Effector CD8-positive, alpha-beta T cell (primary cell): ENCODE data around the gene TM4SF1.

Experiments
- DNase-seq: peaks from one replicate; lab custom pipeline; 2025; lab: John Stamatoyannopoulos, UW
- total RNA-seq, 4 experiments: gene quantifications; one replicate each; lab custom pipeline; 2026; lab: John Stamatoyannopoulos, UW

The TM4SF1 gene, protein sequence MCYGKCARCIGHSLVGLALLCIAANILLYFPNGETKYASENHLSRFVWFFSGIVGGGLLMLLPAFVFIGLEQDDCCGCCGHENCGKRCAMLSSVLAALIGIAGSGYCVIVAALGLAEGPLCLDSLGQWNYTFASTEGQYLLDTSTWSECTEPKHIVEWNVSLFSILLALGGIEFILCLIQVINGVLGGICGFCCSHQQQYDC
- 0 to 0.29 (median 0) reads per million in 4 experiments for total RNA-seq

DNA sequence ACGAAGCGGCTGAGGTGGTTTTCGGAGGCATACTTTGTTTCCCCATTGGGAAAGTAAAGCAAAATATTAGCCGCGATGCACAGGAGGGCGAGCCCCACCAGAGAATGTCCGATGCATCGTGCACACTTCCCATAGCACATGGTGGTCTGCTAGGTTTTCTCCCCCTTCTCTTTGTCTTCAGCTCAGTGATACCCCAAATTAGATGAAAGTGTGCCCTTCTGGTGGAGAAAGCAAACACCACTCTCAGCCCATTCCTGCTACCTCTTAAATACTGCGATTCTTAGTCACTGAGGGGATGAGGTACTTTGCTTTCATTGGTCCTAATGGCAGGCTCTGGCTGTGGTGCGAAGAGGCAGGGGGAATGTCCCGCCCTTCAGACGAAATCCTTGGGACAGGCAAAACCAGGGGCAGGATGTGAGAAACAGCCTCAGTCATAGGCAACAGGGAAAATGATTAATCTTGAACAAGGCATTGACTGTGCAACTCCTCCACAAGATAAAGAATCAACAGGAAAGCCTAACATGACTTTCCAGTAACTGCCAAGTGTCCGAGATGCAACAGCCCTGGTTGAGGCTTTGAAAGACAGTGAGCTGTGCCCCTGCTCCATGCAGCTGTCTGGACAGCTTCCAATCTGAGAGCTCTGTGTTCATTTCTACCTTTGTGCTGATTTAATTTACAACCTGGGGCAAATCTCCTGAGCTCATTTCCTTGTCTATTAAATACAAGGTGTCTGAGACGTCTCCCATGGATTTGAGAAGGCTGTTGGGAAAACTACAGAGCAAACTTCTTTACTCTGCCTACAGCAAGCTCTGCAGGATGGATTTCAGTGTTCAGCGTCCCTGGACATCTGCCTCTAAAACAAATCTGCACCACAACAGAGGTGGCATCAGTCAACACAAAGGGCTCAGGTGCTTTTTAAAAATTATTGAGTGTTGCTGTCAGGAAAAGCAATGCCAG is at the start of gene TM4SF1:
Gene TM4SF1 (minus strand): TSS at position 242 of the 957 bp plus-strand sequence. CDS start 102 bp downstream, at position 140.
- no peak for DNase-seq

DNA sequence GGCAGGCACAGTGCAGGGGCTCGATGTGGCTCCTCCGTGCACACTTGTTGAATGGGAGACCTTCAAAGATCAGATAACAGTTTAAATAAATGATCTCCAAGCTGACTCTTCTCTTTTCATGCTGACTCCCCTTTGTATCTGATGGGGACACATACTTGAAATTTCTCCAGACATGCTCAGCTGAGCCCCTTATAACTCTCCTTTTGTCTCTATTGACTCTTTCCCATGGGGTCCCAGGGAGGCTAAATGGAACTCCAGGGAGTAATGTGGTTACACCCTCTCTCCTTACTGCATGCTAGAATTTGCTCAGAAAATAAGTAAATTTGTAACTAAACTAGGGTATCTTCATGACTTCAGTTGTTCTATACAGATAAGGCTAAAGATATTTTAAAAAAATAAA is 48.9 kb upstream of the TM4SF1 start:
- no peak for DNase-seq

DNA sequence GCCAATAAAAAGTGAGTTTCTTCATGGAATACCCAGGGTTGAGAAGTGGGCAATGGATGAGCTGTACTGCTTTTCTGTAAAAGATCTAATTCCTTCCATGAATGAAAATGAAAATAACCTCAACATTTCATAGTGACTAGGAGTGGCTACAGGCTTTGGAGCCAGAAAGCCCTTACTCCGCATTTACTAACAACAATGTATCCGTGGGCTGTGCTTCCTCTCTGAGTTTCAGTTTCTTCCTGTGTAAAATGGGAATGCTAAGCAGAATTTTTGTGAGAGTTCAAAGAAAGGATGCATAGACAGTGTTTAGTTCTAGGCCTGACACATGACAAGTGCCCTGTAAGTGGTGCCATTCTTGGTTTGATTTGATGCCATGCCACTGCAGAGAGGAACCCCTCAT is 47.5 kb upstream of the TM4SF1 start:
- no peak for DNase-seq

DNA sequence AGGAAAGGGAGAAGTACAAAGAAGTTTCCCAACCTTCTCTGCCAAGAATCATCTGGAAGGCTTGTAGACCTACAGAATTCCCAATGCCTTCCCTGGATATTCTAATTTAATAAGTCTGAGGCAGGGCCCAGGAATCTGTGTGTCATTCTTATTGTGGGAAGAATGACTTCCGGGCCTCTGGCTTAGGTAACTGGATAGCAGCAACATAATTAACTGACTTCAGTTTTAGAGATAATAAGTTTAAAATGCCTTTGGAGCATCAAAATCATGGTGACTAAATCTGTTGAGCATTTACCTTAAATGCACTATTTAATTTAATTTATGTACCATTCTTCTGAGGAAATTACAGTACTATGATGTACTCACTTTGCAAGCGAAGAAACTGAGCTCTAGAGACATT is 44.3 kb upstream of the TM4SF1 start:
- DNase-seq = no peak

DNA sequence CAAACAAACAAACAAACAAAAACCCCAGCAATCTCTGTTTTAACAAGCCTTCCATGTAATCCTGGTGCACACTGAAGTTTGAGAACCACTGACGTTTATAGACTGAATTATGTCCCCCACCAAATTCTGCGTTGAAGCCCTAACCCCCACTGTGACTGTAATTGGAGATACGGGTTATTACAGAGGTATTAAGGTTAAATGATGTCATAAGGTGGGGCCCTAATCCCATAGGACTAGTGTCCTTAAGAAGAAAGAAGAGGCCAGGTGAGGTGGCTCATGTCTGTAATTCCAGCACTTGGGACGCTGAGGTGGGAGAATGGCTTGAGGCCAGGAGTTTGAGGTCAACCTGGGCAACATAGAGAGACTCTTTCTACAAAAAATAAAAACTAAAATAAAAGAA is 42.4 kb upstream of the TM4SF1 start:
- no peak for DNase-seq

DNA sequence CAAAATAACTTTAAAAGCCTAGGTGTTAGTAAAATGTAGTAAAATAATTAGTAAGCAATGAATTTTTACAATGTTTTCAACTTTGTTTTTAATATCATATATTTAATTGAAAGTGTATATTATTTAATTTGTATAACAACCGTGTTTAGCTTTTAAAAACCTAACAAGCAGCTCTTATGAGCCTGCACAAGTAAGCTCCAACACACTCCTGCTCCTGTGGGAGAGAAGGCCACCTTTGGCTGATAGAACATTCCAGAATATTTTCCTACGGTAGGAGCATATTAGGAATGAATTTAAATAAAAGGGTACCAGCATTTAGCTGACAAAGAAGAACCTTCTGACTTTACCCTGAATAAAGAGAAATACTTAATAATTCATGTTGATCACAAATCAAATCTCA is 40.3 kb upstream of the TM4SF1 start:
- no peak for DNase-seq

DNA sequence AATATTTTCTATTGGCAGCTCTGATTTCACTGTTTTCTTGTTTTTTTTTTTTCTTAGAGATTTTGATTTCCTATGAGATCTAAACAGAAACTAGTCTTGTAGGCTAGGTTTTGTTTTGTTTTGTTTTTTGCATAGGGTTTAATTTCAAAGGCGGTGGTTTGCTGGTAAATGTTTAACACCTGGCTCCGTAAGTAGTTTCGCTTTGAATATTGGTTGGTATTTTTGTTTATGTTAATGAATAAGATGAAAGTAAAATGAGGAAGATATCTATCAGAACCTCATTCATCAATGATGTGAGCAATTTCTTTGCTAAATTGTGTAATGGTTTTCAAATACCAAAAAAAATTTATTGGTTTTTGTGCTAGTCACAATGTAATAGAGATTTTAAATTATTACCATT is 39.7 kb upstream of the TM4SF1 start:
- DNase-seq = no peak

DNA sequence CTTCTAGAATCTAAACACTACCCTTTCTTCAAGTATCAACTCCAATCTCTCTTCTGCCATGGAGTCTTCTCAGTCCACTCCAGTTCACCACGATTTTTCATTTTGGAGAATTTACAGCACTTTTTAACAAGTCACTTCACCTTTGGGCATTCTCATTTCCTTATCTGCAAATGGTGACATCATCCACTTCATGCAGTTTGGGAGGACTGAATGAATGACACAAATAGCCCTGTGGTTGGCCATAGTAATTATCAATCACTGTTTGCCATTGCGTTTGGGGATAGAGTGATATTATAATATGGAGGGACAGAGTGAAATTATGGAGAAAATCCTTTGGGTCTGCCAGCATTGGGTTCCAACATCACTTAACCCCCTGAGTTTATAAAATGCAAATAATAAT is 38.0 kb upstream of the TM4SF1 start:
- no peak for DNase-seq

DNA sequence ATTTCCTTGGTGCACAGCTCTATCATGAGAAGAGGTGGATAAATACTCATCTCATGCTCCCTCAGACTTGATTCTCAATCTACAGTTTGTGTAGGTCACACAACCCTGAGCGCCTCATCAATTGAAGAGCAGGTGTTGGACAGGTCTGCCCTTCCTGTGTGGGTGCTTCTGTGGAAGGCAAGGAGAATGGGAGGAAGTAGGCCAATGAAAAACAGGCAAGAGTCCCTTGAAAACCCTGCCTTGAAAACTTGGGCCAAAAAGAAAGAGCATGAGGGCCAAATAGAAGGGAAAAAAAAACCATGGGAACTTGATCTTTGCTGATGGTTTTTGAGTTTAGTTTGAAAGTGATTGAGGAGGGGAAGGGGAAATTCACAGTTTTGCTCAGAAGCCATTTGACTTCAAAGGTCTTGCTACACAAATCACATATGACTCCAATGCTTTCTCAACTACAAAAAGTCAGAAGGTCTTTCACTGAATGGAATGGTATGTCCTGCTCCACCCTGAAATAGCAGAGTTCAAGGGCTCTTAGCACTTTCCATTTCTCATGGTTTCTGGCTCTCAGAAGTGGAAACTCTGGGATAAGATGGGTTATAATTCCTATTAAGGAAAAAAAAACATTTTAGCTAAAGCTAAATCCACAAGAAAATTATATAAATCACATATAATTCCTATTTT is 37.2 kb upstream of the TM4SF1 start:
- DNase-seq = no peak

DNA sequence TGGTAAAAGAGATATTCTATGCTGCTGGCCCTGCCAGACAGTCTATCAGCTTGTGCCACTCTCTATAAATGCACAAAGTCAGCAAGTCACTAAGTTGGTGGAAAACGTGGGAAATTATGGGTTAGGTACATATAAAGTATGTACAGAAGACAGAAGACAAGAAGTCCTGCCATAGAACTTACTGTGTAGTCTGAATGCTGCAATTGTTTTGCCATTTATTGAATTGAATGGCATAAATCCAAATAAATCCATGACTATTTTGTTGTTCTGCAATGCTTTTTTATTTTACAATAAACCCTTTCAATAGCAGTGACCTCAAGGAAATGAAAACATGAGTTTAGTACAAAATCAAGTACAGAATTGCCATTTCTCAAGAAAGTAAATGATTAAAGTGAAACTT is 34.1 kb upstream of the TM4SF1 start:
- no peak for DNase-seq

DNA sequence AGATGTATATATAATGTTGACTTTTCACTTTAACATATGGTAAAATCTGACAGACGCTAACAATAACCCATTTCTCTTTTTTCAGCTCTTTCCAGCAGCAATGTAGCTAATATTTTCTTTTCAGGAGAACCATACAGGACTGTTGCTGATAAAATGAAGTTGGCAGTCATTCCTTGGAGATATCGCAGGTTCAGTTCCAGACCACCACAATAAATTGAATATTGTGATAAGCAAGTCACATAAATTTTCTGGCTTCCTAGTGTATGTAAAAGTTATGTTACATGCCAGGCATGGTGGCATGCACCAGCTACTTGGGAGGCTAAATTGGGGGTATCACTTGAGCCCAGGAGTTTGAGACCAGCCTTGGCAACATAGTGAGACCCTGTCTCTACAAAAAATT is 31.9 kb upstream of the TM4SF1 start:
- no peak for DNase-seq

DNA sequence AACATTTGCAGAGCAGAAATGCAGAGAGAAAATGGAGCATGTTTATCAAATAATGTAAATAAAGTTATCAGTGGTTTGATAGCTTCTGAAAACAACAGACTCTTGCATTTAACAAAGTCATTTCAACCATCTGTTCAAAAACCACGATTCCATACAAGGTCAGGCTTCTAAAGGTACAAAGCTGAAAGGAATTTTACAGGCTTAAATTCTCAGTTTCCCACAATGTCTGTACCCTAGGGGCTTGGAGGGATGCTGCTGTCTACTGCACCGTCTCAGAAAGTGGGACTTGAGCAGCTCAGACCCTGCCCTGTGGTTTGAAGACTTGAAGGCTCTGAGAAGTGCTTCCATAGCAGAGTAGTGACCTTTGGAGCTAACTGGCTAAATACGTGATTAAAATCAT is 30.4 kb upstream of the TM4SF1 start:
- DNase-seq = no peak

DNA sequence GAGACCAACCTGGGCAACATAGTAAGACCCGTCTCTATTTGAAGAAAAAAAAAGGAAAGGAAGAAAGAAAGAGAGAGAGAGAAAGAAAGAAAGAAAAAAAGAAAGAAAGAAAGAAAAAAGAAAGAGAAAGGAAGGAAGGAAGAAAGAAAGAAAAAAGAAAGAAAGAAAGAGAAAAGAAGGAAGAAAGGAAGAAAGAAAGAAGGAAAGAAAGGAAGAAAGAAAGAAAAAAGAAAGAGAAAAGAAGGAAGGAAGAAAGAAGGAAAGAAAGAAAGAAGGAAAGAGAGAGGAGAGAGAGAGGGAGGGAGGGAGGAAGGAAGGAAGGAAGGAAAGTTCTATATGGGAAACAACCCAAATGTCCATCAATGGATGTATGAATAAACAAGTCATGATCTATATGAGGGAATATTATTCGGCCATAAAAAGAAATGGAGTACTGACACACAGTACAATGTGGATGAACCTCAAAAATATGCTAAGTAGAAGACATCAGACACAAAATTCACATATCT is 28.8 kb upstream of the TM4SF1 start:
- DNase-seq = no peak

DNA sequence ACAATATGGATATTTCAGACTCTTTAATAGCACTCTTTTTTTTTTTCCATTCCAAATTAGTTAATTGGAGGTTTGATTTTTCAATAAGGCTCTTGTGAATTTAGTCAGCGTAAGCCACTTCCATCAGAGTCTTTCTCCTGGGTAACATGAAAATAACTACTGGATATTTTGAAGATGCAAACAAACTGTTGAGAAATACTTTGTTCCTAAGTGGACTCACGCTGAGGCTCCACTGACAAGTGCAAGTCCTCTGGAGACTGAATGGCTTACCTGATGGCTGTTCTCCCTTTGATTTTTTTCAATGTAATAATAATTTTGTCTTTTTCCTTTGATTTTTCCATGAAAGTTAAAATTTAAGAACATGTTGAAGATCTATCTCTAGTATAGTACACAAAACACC is 26.0 kb upstream of the TM4SF1 start:
- DNase-seq = no peak

DNA sequence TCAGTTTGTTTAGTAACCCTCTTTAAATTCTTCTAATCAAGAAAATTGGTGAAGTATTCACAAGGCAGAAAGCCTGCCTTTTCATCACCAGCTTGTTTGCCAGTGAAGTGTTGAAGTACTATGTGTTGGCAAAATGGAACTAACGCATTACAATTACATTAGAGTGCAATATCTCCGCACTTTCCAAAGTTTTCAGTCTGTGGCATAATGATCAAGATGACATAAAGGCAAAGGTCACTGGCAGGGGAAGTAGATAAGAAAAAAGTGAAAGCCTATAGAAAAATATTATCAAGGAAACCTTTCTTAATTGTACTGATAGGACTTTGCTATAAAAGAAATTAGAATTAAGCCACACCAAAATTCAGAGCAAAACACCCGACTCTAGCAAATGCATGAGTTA is 25.0 kb upstream of the TM4SF1 start:
- DNase-seq = no peak

DNA sequence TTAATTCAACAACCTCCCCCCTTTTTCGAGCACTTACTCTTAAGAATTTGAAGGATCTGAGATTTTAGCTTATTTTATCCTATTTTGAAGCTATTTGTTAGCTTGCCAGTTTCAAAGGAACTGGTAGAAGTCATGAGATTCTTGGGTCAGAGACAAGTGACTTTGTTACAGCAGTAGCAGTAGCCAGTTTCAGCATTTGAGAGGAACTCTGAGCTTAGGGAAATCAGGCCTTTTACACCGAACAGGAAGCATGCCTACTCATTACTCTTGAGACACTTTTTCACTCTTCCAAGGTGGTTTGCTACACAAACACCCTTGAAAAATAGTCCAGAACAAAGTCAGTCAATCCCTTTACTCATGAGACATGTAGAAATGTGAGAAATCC is 24.5 kb upstream of the TM4SF1 start:
- DNase-seq = no peak

DNA sequence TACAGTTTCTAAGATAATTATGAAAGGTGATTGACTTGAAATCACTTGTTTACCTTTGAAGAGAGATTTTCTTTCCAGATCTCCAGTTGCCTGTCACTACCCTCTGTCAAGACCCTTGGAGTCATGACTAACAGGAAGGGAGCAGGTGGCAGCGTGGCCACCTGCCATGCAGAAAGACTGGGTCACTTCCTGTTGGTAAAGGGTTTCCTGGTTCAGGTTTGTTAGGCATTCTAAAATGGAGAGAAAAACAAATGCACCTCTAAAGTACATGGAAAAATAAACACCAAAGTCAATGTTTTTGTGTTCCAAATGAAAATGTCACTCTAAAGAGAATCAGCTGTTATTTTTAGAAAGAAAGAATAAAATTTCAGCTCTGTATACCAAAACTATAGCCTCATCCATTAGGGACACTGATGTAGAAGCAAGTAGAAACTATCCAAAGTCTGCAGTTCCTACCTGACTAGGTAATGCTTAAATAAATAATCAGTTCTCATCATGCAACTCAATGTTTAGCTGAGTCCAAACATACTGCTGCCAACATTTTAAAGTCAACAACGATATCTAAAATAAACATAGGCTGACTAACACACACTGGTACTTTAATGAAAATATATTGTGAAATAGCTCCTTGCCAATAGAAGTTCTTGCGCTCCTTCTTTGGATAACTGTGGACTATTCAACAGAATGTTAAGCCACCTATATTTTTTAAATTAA is 23.9 kb upstream of the TM4SF1 start:
- DNase-seq = no peak

DNA sequence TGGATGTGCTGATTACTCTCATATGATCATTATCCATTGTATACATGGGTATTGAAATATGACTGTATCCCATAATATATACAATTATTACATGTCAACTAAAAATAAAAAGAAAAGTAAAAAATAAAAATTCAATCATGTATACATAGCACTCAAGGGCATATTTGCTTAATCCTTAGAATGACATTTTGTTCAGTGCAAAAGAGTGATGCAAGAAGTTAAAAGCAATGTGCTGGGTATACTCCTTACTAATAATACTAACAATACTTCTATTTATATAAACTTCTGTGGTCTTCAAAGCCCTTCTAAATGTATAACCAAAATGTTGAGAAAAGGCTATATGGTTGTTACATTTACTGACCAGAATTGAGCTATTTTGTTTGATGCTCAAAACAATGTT is 23.2 kb upstream of the TM4SF1 start:
- DNase-seq = no peak

DNA sequence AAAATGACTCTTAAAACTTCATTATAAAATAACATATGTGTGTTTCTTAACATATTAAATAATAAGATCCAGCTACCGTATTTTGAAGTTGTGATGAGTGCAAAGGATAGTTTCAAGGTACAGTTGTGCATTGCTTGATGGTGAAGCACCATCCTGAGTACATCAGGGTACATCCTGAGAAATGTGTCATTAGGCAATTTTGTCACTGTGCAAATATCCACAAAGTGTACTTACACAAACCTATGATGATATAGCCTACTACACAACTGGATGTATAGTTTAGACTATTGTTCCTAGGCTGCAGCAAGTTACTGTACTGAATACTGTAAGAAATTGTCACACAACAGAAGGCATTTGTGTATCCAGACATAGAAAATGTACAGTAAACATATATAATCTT is 20.8 kb upstream of the TM4SF1 start:
- no peak for DNase-seq

DNA sequence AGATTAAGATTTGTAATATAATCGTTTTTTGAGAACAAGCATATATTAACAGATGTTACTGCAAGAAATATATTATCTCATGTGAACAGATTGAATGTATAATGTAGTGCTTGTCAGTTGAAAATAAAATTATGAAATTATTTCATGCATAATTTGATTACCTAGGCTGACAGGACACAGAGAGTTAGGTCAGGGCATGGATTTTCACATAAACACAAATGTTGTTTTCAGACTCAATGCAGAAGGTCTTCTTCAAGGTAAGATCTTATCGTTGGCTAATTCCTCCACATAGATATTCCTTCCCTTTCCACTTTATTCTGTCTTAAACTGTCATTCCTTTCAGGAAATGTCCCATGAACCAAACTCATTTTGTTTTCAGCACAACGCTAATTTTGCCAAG is 20.1 kb upstream of the TM4SF1 start:
- no peak for DNase-seq

DNA sequence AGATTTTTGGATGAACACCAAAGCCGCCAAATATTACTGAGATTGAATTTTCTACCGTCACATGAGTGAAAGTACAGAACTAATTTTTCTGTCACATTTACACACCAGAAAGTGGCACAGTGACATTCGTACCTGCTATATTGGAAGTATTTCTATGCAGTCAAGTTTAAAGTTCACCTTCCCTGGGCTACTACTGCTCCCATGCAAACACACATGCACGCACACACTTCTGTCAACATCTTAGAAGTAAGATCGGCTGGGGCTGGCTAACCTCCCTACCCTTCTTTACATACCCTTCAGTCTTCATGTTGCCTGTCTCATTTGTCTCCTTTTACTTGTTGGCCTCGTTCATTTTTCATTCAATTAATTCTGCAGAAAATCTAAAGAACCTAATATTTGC is 19.0 kb upstream of the TM4SF1 start:
- DNase-seq = no peak
